GM23338 (cell line): Measurements from ENCODE around the gene CEACAM7. TPM values are rescaled to one million over a fixed set of nuclear protein-coding genes. Genes with fewer than 3 reads are reported as not detected.

Source experiments
- ATAC-seq: fragments of 200-7000 bp; cut with Tn5 transposase; 3 replicates; pipeline ENCODE4 v1.9.1; 2020
- DNase-seq: peaks from one replicate; pipeline ENCODE4 v3.0.0-alpha.2; 2015; ENCODE audit warnings: low spot score
- H2AFZ ChIP-seq: fragments of 200-600 bp; sonication (generic); 2 replicates; pipeline ENCODE4 v1.8.0; 2016; ENCODE audit warnings: antibody characterized with exemption, mild to moderate bottlenecking, moderate library complexity
- H3F3A ChIP-seq: fragments of 200-600 bp; sonication (generic); replicated peaks from 2 replicates; pipeline ENCODE4 v1.8.0; 2017; ENCODE audit warnings: antibody characterized with exemption, mixed run types, low read depth
- H3K27ac ChIP-seq: fragments of 200-600 bp; sonication (generic); 2 replicates; pipeline ENCODE4 v1.6.1; 2016; ENCODE audit warnings: low read depth
- H3K27me3 ChIP-seq: fragments of 200-600 bp; sonication (generic); 2 replicates; pipeline ENCODE4 v1.8.0; 2016; ENCODE audit warnings: mild to moderate bottlenecking, mixed run types, moderate library complexity; ENCODE audit not compliant: insufficient read depth
- H3K36me3 ChIP-seq: fragments of 200-600 bp; sonication (generic); 2 replicates; pipeline ENCODE4 v1.8.0; 2016; ENCODE audit warnings: mild to moderate bottlenecking; ENCODE audit not compliant: insufficient read depth
- H3K4me1 ChIP-seq: fragments of 200-600 bp; sonication (generic); 2 replicates; pipeline ENCODE4 v1.8.0; 2016; ENCODE audit warnings: mild to moderate bottlenecking, moderate library complexity; ENCODE audit not compliant: insufficient read depth
- H3K4me2 ChIP-seq: fragments of 200-600 bp; sonication (generic); 2 replicates; pipeline ENCODE4 v1.7.1; 2017; ENCODE audit warnings: mixed run types
- H3K4me3 ChIP-seq: fragments of 200-600 bp; sonication (generic); 2 replicates; pipeline ENCODE4 v1.6.1; 2016; ENCODE audit warnings: mixed run types
- H3K79me2 ChIP-seq: fragments of 200-600 bp; sonication (generic); replicated peaks from 2 replicates; pipeline ENCODE4 v1.8.0; 2017; ENCODE audit warnings: mild to moderate bottlenecking; ENCODE audit not compliant: insufficient read depth
- H3K9me2 ChIP-seq: fragments of 200-600 bp; sonication (generic); 2 replicates; pipeline ENCODE4 v1.8.0; 2017; ENCODE audit not compliant: insufficient read depth
- H4K20me1 ChIP-seq: fragments of 200-600 bp; sonication (generic); replicated peaks from 2 replicates; pipeline ENCODE4 v1.8.0; 2017; ENCODE audit warnings: mild to moderate bottlenecking; ENCODE audit not compliant: insufficient read depth
- H3K27ac Mint-ChIP-seq: 2 replicates; pipeline ENCODE4 v1.8.0; 2020; ENCODE audit warnings: inconsistent platforms, mild to moderate bottlenecking, moderate library complexity, mixed read lengths
- H3K27me3 Mint-ChIP-seq: 3 replicates; pipeline ENCODE4 v1.8.0; 2022; ENCODE audit warnings: low read depth, mild to moderate bottlenecking, moderate library complexity, mixed read lengths, inconsistent platforms; ENCODE audit not compliant: insufficient read depth, poor library complexity
- H3K36me3 Mint-ChIP-seq: 3 replicates; pipeline ENCODE4 v1.8.0; 2021; ENCODE audit warnings: low read depth, mild to moderate bottlenecking, inconsistent platforms, moderate library complexity, mixed read lengths
- H3K4me1 Mint-ChIP-seq: 3 replicates; pipeline ENCODE4 v1.8.0; 2020; ENCODE audit warnings: mild to moderate bottlenecking, inconsistent platforms, mixed read lengths
- H3K4me3 Mint-ChIP-seq: 3 replicates; pipeline ENCODE4 v1.8.0; 2021; ENCODE audit warnings: moderate library complexity, mild to moderate bottlenecking, inconsistent platforms, mixed read lengths
- H3K9me3 Mint-ChIP-seq: 3 replicates; pipeline ENCODE4 v1.8.0; 2020; ENCODE audit warnings: moderate library complexity, mild to moderate bottlenecking, inconsistent platforms, mixed read lengths
- EZH2phosphoT487 ChIP-seq: fragments of 200-600 bp; sonication (generic); IDR thresholded peaks from one replicate; pipeline ENCODE4 v1.8.1; 2018; ENCODE audit warnings: antibody characterized with exemption; ENCODE audit not compliant: unreplicated experiment
- STAT1 ChIP-seq: IDR thresholded peaks from one replicate; pipeline ENCODE4 v1.6.1; 2016; ENCODE audit warnings: antibody characterized with exemption; ENCODE audit not compliant: unreplicated experiment
- ZNF114 ChIP-seq: fragments of 250-450 bp; sonication (Bioruptor Pico); IDR thresholded peaks from 2 replicates; pipeline ENCODE4 v1.5.0; 2020; ENCODE audit warnings: mild to moderate bottlenecking, moderate library complexity
- ZNF462 ChIP-seq: fragments of 250-450 bp; sonication (Bioruptor Pico); IDR thresholded peaks from 2 replicates; pipeline ENCODE4 v1.5.0; 2020; ENCODE audit warnings: mild to moderate bottlenecking, moderate library complexity
- polyA plus RNA-seq: library from polyadenylated mRNA; unstranded; fragments of >200 nt; fragmentation: Nextera tagmentation; extraction: Ambion mirVana; gene quantifications from 2 replicates; pipeline ENCODE4 v1.2.1, GENCODE V29; 2016
- total RNA-seq: library from RNA; depleted of rRNA; stranded (reverse); fragments of >200 nt; shearing (Covaris generic); gene quantifications from 2 replicates; pipeline ENCODE4 v1.2.3, GENCODE V29; 2014
- TF ChIP-seq, protein P1 (sequence below): IDR thresholded peaks from one replicate; pipeline ENCODE4 v1.6.1; 2018; ENCODE audit warnings: antibody characterized with exemption; ENCODE audit not compliant: unreplicated experiment

The CEACAM7 gene
- total and polyA plus RNA-seq, 2 experiments from 2014 or later: 0.24 TPM; not detected in 1

- no peaks in the 10 kb centered on the region for H3K27me3 ChIP-seq
- no peak overlapping the region for H3K4me2 ChIP-seq
- no peak for ATAC-seq
- no peak overlapping the region for H3K27ac ChIP-seq
- no peaks in the 10 kb centered on the region for H3K79me2 ChIP-seq
- H3K27ac Mint-ChIP-seq: no peak overlapping the region
- no peak overlapping the region for H2AFZ ChIP-seq
- H3K4me1 Mint-ChIP-seq: peaks cover 3% of the 10 kb centered on the region; the same call in 1 of the 3 replicates
- no peaks in the 10 kb centered on the region for H3K9me2 ChIP-seq
- peaks cover 9% of the 10 kb centered on the region for H3K27me3 Mint-ChIP-seq
- H3K4me1 ChIP-seq: no peaks in the 10 kb centered on the region
- DNase-seq: no peak
- no peaks in the 10 kb centered on the region for H3K9me3 Mint-ChIP-seq
- no peak overlapping the region for H3K4me3 ChIP-seq
- no peaks in the 10 kb centered on the region for H3F3A ChIP-seq
- no peaks in the 10 kb centered on the region for H3K36me3 ChIP-seq
- TF ChIP-seq EZH2phosphoT487: no peak
- TF ChIP-seq STAT1: no peak
- H4K20me1 ChIP-seq: no peaks in the 10 kb centered on the region
- no peaks in the 10 kb centered on the region for H3K36me3 Mint-ChIP-seq
- no peak overlapping the region for H3K4me3 Mint-ChIP-seq
Measured at GRCh38 chr19:41682437-41682836, 5.6 kb downstream of the CEACAM7 start.

- H3K27me3 ChIP-seq: peaks cover 4% of the 10 kb centered on the region; the same call in 1 of the 2 replicates
- no peaks in the 10 kb centered on the region for H3K36me3 ChIP-seq
- Mint-ChIP-seq H3K27me3 (peaks cover 2% of the 10 kb centered on the region), H3K36me3 (no peaks in the 10 kb centered on the region), H3K9me3 (peaks cover 5% of the 10 kb centered on the region; the same call in 1 of the 3 replicates), H3K4me3 (no peak overlapping the region), H3K4me1 (no peaks in the 10 kb centered on the region), H3K27ac (no peak overlapping the region)
- H2AFZ ChIP-seq: no peak overlapping the region
- no peaks in the 10 kb centered on the region for H4K20me1 ChIP-seq
- no peaks in the 10 kb centered on the region for H3K79me2 ChIP-seq
- H3K9me2 ChIP-seq: peaks cover 9% of the 10 kb centered on the region; the same call in 1 of the 2 replicates
- H3K27ac ChIP-seq: no peak overlapping the region
- DNase-seq: no peak
- TF ChIP-seq ZNF462 (no peak), ZNF114 (CRISPR knock-in tag) (no peak)
- TF ChIP-seq, protein P1, sequence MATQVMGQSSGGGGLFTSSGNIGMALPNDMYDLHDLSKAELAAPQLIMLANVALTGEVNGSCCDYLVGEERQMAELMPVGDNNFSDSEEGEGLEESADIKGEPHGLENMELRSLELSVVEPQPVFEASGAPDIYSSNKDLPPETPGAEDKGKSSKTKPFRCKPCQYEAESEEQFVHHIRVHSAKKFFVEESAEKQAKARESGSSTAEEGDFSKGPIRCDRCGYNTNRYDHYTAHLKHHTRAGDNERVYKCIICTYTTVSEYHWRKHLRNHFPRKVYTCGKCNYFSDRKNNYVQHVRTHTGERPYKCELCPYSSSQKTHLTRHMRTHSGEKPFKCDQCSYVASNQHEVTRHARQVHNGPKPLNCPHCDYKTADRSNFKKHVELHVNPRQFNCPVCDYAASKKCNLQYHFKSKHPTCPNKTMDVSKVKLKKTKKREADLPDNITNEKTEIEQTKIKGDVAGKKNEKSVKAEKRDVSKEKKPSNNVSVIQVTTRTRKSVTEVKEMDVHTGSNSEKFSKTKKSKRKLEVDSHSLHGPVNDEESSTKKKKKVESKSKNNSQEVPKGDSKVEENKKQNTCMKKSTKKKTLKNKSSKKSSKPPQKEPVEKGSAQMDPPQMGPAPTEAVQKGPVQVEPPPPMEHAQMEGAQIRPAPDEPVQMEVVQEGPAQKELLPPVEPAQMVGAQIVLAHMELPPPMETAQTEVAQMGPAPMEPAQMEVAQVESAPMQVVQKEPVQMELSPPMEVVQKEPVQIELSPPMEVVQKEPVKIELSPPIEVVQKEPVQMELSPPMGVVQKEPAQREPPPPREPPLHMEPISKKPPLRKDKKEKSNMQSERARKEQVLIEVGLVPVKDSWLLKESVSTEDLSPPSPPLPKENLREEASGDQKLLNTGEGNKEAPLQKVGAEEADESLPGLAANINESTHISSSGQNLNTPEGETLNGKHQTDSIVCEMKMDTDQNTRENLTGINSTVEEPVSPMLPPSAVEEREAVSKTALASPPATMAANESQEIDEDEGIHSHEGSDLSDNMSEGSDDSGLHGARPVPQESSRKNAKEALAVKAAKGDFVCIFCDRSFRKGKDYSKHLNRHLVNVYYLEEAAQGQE: no peak
- H3K4me1 ChIP-seq: no peaks in the 10 kb centered on the region
- no peak for ATAC-seq
- no peak overlapping the region for H3K4me3 ChIP-seq
- H3K4me2 ChIP-seq: no peak overlapping the region
- H3F3A ChIP-seq: no peaks in the 10 kb centered on the region
Measured at GRCh38 chr19:41671486-41671885, 16.6 kb downstream of the CEACAM7 start.
